ENCODE measurements around the gene IL23A.
"Not testable (repeated sequence)": the region's sequence is repeated elsewhere in the genome, so short reads cannot be mapped to it uniquely, and the experiment has no call there.

The IL23A gene, protein sequence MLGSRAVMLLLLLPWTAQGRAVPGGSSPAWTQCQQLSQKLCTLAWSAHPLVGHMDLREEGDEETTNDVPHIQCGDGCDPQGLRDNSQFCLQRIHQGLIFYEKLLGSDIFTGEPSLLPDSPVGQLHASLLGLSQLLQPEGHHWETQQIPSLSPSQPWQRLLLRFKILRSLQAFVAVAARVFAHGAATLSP

DNA sequence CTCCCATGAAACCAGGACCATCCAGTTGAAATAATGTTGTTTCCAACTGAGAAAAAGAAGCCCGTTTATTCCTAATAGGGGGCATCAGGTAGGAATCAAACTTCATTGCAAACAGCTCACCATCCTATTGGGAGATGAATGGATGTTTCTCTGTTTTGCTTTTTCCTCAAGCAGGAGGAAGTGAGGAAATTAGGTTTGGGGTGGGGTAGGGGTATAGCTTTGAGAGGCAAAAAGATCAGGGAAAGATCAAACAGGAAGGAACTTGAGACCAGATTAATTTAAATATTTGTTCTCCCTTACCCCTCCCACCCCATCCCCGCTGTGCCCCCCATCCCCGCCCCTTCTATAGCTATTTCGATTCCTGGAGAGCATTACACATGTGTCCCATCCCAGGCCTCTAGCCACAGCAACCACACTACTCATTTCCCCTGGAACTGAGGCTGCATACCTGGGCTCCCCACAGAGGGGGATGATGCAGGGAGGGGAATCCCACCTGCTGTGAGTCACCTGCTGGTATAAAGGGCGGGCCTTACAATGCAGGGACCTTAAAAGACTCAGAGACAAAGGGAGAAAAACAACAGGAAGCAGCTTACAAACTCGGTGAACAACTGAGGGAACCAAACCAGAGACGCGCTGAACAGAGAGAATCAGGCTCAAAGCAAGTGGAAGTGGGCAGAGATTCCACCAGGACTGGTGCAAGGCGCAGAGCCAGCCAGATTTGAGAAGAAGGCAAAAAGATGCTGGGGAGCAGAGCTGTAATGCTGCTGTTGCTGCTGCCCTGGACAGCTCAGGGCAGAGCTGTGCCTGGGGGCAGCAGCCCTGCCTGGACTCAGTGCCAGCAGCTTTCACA, at the start of gene IL23A:
IL23A (plus strand) TSS at position 577 of the 850 bp plus-strand sequence; CDS start at position 738, 161 bp downstream.
- DNase-seq (ENCODE audit: low spot score), result peak; percentile 24

DNA sequence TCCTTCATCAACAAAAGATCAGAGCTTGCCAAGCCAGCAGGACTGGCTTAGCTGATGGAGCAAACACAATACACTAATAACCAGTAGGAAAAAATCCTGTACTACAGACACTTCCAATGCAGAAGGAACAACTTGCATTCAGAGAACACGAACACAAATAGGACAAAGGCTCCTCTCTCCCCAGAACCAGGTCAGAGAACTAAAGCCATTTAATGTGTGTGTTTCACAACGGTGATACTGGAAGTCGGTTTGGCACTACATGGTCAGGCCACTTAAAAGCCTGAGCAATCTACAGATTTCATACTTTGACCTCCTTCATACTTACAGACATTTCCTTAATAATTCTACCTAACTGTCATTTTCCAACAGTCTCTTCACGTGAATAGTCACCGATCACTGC, 44.9 kb upstream of the IL23A start:
- no peak for DNase-seq (ENCODE audit: low spot score)

DNA sequence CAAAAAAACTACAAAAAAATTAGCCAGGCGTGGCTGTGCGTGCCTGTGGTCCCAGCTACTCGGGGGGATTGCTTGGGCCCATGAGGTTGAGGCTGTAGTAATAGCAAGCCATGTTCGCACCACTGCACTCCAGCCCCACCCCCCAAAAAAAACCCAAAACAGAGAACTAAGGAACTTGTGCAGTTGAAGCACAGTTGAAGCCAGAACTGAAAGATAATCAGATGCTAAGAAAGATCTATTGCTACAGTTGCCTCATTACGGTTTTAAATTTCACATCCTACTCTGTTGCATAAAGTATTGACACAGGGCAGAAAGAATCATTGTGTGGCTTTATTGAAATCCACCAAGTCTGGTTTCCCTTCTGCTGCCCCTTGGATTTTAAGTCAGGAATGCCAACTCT, 42.4 kb upstream of the IL23A start:
- DNase-seq (ENCODE audit: low spot score), result no peak

DNA sequence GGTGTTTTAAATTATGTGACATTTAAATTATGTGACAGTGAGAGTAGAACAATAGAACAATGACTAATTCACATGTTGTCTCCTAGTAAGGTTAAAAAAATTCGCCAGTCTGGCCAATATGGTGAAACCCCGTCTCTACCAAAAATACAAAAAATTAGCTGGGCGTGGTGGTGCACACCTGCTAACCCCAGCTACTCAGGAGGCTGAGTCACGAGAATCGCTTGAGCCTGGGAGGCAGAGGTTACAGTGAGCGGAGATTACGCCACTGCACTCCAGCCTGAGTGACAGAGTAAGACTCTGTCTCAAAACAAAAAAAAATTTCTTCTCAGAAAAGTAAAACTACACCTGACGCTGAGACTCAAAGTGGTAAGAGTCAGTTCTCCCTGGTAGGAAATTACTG, 41.3 kb upstream of the IL23A start:
- DNase-seq (ENCODE audit: low spot score), result no peak

DNA sequence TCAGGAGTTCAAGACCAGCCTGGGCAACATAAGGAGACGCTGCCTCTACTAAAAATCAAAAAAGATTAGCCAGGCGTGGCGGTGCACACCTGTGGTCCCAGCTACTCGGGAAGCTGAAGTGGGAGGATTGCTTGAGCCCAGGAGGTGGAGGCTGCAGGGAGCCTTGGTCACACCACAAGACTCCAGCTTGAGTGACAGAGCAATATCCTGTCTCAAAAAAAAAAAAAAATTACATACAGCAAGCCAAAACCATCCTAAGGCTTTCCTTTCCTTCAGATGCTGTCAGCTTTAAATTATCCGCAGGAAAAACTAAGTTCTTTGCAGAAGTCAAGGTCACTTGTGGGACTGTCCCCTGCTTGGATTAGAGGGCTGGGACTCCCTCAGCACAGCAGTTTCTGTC, 39.9 kb upstream of the IL23A start:
- no peak for DNase-seq (ENCODE audit: low spot score)

DNA sequence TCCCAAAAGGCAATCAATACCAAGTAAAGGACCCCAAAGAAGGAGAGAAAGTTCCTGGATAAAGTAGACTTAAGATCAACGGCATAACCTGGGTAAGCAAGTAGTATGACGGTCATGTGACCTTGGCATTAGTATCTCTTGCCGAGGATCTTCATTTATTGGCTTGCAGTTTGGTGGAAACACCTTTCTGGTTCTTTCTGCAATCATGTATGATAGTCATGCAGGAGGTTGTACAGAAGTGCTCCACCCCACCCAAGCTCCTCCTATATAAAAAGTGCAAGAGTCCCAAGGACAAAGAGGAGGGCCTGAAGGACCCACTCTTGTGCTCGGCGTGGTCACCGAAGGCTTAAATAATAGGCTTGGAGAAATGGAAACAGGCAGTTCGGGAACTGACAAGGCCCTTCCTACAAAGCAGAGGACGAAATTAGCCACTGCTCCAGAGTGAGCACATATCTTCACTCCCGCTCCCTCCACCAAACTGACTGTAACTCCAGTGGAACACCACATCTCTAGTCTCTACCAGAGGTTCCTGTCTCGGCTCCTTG, 39.3 kb upstream of the IL23A start:
- DNase-seq (ENCODE audit: low spot score), result no peak

DNA sequence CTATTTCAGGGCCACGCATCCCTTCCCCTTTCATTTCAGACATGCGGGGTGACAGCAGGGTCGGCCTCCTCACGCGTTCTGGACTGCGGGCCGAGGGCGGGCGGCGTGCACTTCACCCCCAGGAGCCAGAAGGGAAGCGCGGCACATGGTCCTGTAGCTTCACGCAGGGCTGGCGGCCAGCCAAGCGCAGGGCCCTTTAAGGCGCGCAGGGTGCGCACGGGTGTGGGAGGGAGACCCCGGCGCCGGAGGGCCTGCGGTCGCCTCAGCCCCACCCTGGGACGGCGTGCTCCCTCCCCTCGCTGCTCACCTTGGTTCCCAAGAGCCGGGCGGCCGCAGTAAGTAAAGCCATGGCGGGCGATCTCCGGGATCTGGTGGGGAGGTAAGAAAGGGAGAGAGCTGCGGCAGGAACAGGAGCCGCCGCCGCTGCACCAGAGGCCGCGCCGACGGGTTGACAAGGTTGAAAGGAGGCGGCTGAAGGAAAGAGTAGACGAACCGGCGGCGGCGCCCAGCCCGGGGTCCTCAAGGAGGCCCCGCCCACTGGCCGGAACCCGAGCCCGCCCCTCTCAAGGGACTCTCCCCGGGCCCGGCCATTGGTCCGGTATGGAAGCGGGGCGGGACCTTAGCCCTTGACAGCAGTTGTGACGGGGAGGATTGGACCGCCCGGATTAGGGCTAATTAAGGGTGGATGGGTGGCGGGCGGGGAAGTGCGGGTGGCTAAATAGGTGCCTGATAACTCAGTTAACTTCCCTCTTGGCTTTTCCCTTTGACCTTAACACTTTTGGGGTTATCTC, 38.6 kb upstream of the IL23A start, which contains the start of gene CS:
CS (minus strand) TSS at position 478 of the 791 bp plus-strand sequence; CDS start at position 349, 129 bp downstream.
- peak; percentile 97 for DNase-seq (ENCODE audit: low spot score)

DNA sequence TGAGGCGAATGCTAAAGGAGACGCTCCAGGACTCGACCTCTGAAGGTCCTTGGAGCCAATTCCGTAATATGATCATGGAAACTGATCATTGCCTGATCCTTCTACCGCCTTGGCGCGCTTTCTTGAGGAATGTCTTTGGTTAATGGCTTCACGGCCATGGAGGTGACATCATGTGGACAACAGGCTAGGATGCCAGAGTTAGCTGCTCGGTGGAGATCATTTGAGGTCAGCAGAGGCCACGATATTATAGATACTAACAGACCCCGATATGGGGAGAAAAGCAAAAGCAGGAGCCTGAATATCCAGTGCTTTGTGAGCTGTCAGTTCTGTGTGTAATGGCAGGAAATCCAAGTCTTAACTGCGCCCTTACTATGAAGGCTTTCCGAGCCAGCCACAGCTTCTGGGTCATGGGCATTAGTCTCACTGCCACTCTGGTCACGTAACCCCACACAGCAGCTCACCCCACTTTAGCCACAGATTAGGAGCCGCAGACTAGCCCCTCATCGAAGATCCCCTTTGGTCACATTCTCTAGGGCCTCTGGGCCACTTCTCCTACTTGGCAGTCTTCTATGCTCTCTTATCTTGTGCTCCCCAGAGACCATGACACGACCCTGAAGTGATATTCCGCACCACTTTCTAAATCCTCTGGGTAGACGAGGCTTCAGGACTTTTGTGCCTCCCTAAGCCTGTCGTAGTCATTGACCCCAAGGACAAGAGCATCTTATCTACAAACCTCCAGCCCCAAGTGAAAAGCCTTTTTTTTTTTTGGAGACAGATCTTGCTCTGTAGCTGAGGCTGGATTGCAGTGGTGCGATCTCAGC, 37.8 kb upstream of the IL23A start:
- DNase-seq (ENCODE audit: low spot score), result no peak

DNA sequence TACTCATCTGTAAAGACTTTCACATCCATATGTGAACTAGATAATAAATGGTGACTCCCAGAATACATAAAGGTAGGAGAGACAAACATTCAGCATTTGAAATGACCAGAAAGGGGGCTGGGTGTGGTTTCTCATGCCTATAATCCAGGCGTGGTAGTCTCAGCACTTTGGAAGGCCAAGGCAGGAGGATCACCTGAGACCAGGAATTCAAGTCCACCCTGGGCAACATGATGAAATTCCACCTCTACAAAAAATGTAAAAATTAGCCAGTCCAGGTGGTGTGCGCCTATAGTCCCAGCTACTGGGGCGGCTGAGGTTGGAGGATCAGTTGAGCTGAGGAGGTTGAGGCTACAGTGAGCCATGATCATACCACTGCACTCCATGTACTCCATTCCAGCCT, 34.4 kb upstream of the IL23A start:
- DNase-seq (ENCODE audit: low spot score), result no peak

DNA sequence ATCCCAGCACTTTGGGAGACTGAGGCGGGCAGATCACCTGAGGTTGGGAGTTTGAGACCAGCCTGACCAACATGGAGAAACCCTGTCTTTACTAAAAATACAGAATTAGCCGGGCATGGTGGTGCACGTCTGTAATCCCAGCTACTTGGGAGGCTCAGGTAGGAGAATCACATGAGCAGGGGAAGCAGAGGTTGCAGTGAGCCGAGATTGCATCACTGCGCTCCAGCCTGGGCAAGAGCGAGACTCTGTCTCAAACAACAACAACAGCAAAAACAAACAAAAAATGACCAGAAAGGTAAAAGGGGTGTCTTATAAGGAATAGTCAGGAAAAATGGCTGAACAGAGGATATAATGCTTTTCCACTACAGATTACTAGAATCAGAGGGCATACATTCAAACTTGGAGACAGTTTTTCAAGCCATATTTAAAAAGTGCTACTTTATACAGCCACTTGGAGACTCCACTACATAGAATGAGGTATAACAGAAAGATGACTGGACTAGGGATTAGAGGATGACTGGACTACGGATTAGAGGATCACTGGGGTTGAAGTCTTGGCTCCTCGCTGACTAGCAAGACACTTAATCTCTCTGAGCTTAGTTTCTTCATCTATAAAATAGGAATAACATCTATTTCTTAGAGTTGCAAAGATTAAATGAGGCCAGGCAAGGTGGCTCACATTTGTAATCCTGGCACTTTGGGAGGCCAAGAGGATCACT, 33.7 kb upstream of the IL23A start:
- DNase-seq (ENCODE audit: low spot score), result no peak

DNA sequence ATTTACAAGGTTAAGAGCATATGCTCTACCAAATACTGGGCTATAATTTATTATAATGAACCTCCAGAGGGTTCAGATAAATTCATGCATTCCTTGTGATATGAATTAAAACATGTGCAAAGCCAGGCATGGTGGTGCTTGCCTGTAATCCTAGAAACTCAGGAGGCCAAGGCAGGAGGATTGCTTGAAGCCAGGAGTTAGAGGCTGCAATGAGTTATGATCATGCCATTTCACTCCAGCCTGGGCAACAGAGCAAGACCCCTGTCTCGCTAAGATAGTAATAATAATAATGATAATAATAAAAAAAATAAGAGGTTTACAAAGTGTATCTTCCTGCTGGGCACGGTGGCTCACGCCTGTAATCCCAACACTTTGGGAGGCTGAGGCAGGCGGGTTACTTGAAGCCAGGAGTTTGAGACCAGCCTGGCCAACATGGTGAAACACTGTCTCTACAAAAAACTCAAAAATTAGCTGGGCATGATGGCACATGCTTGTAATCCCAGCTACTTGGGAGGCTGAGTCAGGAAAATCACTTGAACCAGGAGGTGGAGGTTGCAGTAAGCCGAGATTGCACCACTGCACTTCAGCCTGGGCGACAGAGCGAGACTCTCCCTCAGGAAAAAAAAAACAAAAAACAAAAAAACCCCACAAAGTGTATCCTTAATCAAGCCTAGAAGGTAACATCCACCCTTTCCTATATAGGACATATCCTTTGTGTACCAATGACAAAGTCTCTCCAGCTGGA, 31.3 kb upstream of the IL23A start:
- no peak for DNase-seq (ENCODE audit: low spot score)

DNA sequence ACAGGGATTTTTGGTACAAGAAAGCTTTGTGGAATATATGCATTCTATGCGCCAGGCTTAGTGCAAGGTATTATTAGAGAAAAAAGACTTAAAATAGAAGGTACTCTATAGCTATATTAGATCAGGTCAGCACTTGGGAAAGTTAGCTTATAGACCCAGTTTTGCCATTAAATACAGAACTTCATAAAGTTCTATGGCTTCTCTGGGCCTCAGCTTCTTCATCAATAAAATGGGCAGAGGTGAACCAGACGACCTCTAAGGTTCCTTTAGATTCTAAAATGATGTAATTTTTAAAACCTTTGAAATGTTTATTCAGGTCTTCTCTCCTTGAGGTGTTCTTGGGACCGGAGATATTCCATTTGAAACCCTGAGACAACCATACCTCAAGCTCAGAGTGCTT, 30.0 kb upstream of the IL23A start:
- DNase-seq (ENCODE audit: low spot score), result no peak

DNA sequence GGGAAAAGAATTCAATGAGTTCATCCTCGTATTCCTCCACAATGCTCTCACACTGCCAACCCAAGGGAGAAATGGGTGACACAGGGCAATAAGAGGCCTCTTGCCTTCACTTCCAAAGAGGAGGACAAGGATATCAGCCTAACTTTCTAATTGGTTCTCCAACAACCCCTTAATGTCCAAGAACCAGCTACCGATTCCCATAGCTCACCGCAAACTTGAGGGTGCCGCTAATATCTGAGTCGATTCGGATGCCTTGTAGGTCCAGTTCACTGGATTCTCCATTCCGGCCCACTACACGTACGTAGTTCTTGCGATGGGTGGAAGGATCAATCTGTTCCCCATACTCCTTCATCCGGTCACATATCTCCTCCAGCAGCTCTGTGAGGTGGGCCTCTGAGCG, 27.7 kb upstream of the IL23A start:
- DNase-seq (ENCODE audit: low spot score), result no peak

DNA sequence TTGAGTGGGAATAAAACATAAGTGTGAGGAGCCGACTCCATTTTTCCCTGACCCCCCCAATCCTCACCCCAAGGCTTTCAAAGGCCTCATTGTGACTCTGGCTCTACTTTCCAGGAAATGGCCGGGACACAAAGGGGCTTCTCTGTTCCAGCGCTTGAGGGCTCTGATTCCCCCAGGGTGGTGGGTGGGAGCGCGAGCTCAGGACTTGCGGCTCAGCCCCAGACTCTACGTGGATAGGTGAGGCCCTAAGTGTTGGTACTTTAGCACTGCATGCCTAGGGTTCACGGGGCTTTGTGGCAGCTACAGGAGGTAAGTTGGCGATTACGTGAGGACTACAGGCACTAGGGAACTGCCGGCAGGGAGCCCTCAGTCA, 23.4 kb upstream of the IL23A start:
- DNase-seq (ENCODE audit: low spot score), result no peak

DNA sequence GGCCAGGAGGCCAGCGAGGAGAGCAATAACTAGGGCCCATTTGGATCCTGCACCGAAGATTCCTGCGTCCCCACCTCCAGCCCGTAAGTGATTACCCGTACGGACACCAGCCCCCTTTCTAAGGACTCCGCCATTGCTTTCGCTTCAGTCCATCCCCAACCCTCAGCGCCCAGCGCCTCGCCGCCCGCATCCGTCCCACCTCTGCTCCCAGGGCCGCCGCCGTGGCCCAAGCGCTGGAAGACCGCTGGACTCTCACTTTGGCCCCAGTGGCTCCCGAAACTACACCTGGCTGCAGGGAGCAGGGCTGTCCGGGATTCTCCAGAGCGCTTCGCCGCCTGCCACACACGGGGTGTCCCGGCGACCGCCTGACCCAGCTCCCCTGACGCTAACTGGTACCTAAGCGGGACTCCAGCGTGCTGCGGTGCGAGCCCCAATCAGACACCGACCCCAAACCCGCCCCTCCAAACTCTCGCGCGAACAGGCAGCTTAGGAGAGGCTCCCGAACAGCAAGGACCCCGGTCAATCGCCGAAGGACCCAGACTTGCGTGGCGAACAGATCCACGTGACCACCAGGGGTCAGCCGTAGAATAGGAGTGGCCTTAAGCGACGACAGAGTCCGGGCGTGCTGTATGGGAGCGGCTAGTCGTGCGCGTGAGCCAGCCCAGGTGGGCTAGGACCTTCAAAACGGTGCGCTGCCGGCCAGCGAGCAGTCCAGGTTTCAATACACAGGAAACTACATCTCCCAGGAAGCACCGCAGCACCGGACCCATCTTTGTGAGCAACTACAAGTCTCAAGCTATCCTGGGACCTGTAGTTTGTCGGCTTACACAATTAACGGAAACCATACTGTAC, 22.8 kb upstream of the IL23A start, which contains the start of gene CNPY2:
CNPY2 (minus strand) TSS at position 367 of the 852 bp plus-strand sequence. CDS start 771 bp downstream, outside the sequence.
- peak; percentile 93 for DNase-seq (ENCODE audit: low spot score)

DNA sequence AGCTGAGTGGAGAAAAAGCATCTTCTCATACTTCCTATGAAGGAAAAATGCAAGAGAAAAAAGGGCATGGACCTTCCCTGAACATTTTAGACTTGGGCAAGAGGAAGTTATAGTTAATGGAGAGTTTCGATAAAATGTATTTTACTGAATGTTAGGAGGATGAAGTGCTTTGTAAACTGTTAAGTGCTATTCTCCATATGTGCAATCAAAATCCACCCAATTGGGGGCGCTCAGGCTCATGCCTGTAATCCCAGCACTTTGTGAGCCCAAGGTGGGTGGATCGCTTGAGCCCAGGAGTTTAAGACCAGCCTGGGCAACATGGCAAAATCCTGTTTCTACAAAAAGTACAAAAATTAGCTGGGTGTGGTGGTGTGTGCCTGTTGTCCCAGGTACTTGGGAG, 21.0 kb upstream of the IL23A start:
- DNase-seq (ENCODE audit: low spot score), result no peak

DNA sequence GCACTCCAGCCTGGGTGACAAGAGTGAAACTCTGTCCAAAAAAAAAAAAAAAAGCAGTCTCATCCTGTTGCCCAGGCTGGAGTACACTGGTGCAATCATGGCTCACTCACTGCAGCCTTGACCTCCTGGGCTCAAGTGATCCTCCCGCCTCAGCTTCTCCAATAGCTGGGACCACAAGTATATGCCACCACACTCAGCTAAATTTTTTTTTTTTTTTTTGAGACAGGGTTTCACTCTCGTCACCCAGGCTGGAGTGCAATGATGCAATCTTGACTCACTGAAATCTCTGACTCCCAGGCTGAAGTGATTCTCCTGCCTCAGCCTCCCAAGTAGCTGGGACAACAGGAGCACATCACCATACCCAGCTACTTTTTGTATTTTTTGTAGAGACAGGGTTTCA, 17.7 kb upstream of the IL23A start:
- DNase-seq (ENCODE audit: low spot score), result no peak

DNA sequence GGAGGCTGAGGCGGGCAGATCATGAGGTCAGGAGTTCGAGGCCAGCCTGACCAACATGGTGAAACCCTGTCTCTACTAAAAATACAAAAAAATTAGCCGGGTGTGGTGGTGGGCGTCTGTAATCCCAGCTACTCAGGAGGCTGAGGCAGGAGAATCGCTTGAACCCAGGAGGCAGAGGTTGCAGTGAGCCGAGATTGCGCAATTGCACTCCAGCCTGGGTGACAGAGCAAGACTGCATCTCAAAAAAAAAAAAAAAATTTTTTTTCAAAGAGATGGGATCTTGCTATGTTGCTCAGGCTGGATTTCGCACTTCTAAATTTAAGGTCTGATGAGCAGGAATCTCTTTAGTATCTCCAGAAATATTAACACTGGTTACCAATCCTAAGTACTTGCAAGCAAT, 17.1 kb upstream of the IL23A start:
- not testable (repeated sequence) for DNase-seq (ENCODE audit: low spot score)

DNA sequence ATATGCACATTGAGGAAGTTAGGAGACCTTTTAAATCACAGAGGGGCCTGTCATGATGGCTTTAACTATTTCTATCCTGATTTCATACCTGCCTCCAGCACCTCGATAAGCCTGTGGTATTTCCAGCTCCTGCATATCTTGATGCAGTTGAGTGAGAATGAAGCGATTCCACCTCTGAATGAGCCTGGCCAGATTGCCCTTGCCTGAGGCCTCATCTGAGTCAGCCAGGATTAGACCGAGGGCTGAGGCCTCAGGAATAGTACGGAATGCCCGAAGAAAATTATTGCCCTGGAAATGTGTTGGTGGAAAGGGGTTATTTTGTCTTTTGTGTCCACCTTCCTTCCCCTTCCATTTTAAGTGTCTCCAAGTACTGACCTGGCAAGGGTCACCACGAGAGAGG, 14.5 kb upstream of the IL23A start:
- DNase-seq (ENCODE audit: low spot score), result no peak

All from germinal center (tissue), 1 donor.